Measurements from ENCODE around the gene AURKAIP1.
"Not testable (repeated sequence)": the region's sequence is repeated elsewhere in the genome, so short reads cannot be mapped to it uniquely, and the experiment has no call there.

DNA sequence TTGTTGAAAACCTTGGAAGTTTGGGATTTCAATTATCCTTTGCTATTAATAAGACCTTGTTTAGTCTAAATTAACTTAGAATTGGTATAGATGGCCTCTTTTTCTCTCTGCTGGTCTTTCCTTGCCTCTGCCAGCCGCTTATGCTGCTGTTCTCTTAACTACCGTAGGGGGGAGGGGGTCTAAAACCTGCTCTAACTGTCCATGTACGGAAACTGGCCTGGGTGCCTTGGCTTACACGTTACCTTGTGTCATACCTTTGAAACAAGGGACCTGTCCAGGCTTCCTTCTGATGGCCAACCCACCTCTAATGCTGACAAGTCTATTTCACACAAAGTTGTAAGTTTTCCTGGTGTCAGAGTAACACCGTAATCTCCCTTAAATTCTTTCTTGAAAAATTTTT lies 42.4 kb upstream of the AURKAIP1 start:
- not testable (repeated sequence) for TF ChIP-seq EZH2phosphoT487 (IDR thresholded peaks at IDR 0.05; ENCODE audit: insufficient read depth, low read depth); EZH2 (IDR thresholded peaks at IDR 0.05; ENCODE audit: insufficient read depth, poor library complexity, severe bottlenecking)

Measured in GM23248 (cell line).